ENCODE measurements around the gene TMEM135.
A peak's percentile ranks its signal among the peaks of the same experiment; 100 is the strongest.
"Not testable (repeated sequence)": the region's sequence is repeated elsewhere in the genome, so short reads cannot be mapped to it uniquely, and the experiment has no call there.

The TMEM135 gene

GRCh38 chr11:87020764-87021365 lies 16.9 kb upstream of the TMEM135 start:
- no peak for FAIRE-seq

- FAIRE-seq, result no peak
These were observed 15.5 kb upstream of the TMEM135 start for GRCh38 chr11:87022254-87022653.

- FAIRE-seq, result no peak
These were observed 15.0 kb upstream of the TMEM135 start for GRCh38 chr11:87022738-87023137.

- FAIRE-seq, result not testable (repeated sequence)
These were observed 11.3 kb upstream of the TMEM135 start for GRCh38 chr11:87026415-87026814.

- no peak for FAIRE-seq
These were observed 7.2 kb upstream of the TMEM135 start for GRCh38 chr11:87030458-87031054.

- FAIRE-seq, result no peak
These were observed 6.1 kb upstream of the TMEM135 start for GRCh38 chr11:87031433-87032170.

GRCh38 chr11:87033561-87033960 lies 4.2 kb upstream of the TMEM135 start:
- FAIRE-seq, result no peak

- FAIRE-seq, result no peak
These were observed 1.7 kb upstream of the TMEM135 start for GRCh38 chr11:87035976-87036583.

GRCh38 chr11:87036756-87037449 lies 831 bp upstream of the TMEM135 start:
- peak; percentile 60 for FAIRE-seq

- FAIRE-seq, result no peak
These were observed 672 bp downstream of the TMEM135 start for GRCh38 chr11:87038235-87038977.

GRCh38 chr11:87039371-87039770 lies 1.6 kb downstream of the TMEM135 start:
- no peak for FAIRE-seq

GRCh38 chr11:87043894-87044293 lies 6.2 kb downstream of the TMEM135 start:
- no peak for FAIRE-seq

- no peak for FAIRE-seq
These were observed 9.1 kb downstream of the TMEM135 start for GRCh38 chr11:87046824-87047223.

GRCh38 chr11:87056091-87056490 lies 18.4 kb downstream of the TMEM135 start:
- FAIRE-seq, result no peak

GRCh38 chr11:87057749-87058148 lies 20.0 kb downstream of the TMEM135 start:
- FAIRE-seq, result no peak

- FAIRE-seq, result no peak
These were observed 22.1 kb downstream of the TMEM135 start for GRCh38 chr11:87059596-87060390.

- no peak for FAIRE-seq
These were observed 24.0 kb downstream of the TMEM135 start for GRCh38 chr11:87061766-87062165.

GRCh38 chr11:87063982-87064381 lies 26.2 kb downstream of the TMEM135 start:
- no peak for FAIRE-seq

GRCh38 chr11:87072787-87073186 lies 35.1 kb downstream of the TMEM135 start:
- FAIRE-seq, result no peak

GRCh38 chr11:87076260-87076783 lies 38.6 kb downstream of the TMEM135 start:
- FAIRE-seq, result no peak

- no peak for FAIRE-seq
These were observed 39.2 kb downstream of the TMEM135 start for GRCh38 chr11:87076874-87077429.
